IMR-90 (cell line): Measurements from ENCODE around the gene EVI5. TPM values are rescaled to one million over a fixed set of nuclear protein-coding genes. Genes with fewer than 3 reads are reported as not detected.

ENCODE experiments used
- ATAC-seq: fragments of 200-7000 bp; cut with Tn5 transposase; 2 replicates; pipeline ENCODE4 v1.9.1; 2020; ENCODE audit warnings: low read depth, mild to moderate bottlenecking, moderate library complexity
- BruUV-seq: library from RNA; stranded (reverse); fragments of 400-500 nt; replicated peaks from 2 replicates; lab custom pipeline; 2021; lab: Mats Ljungman, UMichigan
- CTCF ChIA-PET: fragments of 300-600 bp; formaldehyde crosslinking; extraction: SDS; loops from one replicate; lab custom pipeline; 2021; ENCODE audit warnings: antibody characterized with exemption; lab: Yijun Ruan, JAX
- POLR2A ChIA-PET: fragments of 300-600 bp; sonication (Branson Sonifier 250); formaldehyde crosslinking; loops from one replicate; lab custom pipeline; 2022; ENCODE audit warnings: antibody characterized with exemption; ENCODE audit not compliant: unreplicated experiment; lab: Charles Lee
- DNase-seq: peaks from one replicate; pipeline ENCODE4 v3.0.0; 2013
- H2AFZ ChIP-seq: replicated peaks from 2 replicates; pipeline ENCODE3; 2013; ENCODE audit warnings: low read length, mild to moderate bottlenecking; ENCODE audit not compliant: poor library complexity
- H2AK5ac ChIP-seq: 2 replicates; pipeline ENCODE4 v1.6.1; 2013; ENCODE audit warnings: low read depth, low read length, inconsistent platforms
- H2AK9ac ChIP-seq: replicated peaks from 2 replicates; pipeline ENCODE3; 2013; ENCODE audit warnings: mild to moderate bottlenecking, low read depth, low read length, moderate library complexity; ENCODE audit not compliant: poor library complexity
- H2BK120ac ChIP-seq: 2 replicates; pipeline ENCODE4 v1.6.1; 2013; ENCODE audit warnings: low read depth, low read length, inconsistent platforms
- H2BK15ac ChIP-seq: 3 replicates; pipeline ENCODE4 v1.6.1; 2013; ENCODE audit warnings: low read depth, low read length, inconsistent platforms
- H2BK20ac ChIP-seq: 2 replicates; pipeline ENCODE4 v1.6.1; 2013; ENCODE audit warnings: low read depth, mild to moderate bottlenecking, inconsistent platforms, low read length, moderate library complexity
- H2BK5ac ChIP-seq: 2 replicates; pipeline ENCODE4 v1.6.1; 2013; ENCODE audit warnings: mild to moderate bottlenecking, low read depth, low read length, inconsistent platforms; ENCODE audit not compliant: poor library complexity, severe bottlenecking
- H3K14ac ChIP-seq: replicated peaks from 2 replicates; pipeline ENCODE4 v1.6.1; 2013; ENCODE audit warnings: low read depth, low read length, inconsistent platforms
- H3K18ac ChIP-seq: 2 replicates; pipeline ENCODE4 v1.6.1; 2013; ENCODE audit warnings: low read depth, low read length, control low read depth
- H3K23ac ChIP-seq: 2 replicates; pipeline ENCODE4 v1.6.1; 2013; ENCODE audit warnings: low read depth, low read length, inconsistent platforms
- H3K27ac ChIP-seq: 2 replicates; pipeline ENCODE4 v1.5.1; 2013; ENCODE audit warnings: mild to moderate bottlenecking, control low read depth, low read length; ENCODE audit not compliant: insufficient read depth
- H3K27me3 ChIP-seq: 2 replicates; pipeline ENCODE4 v1.6.1; 2013; ENCODE audit warnings: low read length; ENCODE audit not compliant: control insufficient read depth, insufficient read depth
- H3K36me3 ChIP-seq: 2 replicates; pipeline ENCODE4 v1.6.1; 2013; ENCODE audit warnings: low read length, mixed read lengths; ENCODE audit not compliant: control insufficient read depth, insufficient read depth
- H3K4ac ChIP-seq: 2 replicates; pipeline ENCODE4 v1.6.1; 2013; ENCODE audit warnings: low read depth, low read length, inconsistent platforms
- H3K4me1 ChIP-seq: 2 replicates; pipeline ENCODE4 v1.6.1; 2013; ENCODE audit warnings: low read length, mixed read lengths; ENCODE audit not compliant: control insufficient read depth, insufficient read depth
- H3K4me2 ChIP-seq: 2 replicates; pipeline ENCODE4 v1.6.1; 2013; ENCODE audit warnings: low read depth, mild to moderate bottlenecking, control low read depth, low read length, moderate library complexity
- H3K4me3 ChIP-seq: 2 replicates; pipeline ENCODE4 v1.5.1; 2013; ENCODE audit warnings: low read depth, mild to moderate bottlenecking, control low read depth, low read length, moderate library complexity; ENCODE audit not compliant: insufficient read depth
- H3K56ac ChIP-seq: 2 replicates; pipeline ENCODE4 v1.6.1; 2013; ENCODE audit warnings: low read length, inconsistent platforms; ENCODE audit not compliant: insufficient read depth; ENCODE audit errors: extremely low read depth
- H3K79me1 ChIP-seq, 2 experiments: 2 replicates each; pipeline ENCODE4 v1.6.1; 2013; ENCODE audit warnings: low read length in 2 of 2, inconsistent platforms in 1 of 2, low read depth in 1 of 2
- H3K9ac ChIP-seq: 2 replicates; pipeline ENCODE4 v1.6.1; 2013; ENCODE audit warnings: low read depth, low read length, control low read depth
- H3K9me1 ChIP-seq: 2 replicates; pipeline ENCODE4 v1.6.1; 2013; ENCODE audit warnings: low read length, inconsistent platforms; ENCODE audit not compliant: insufficient read depth
- H3K9me3 ChIP-seq: 2 replicates; pipeline ENCODE4 v1.6.1; 2013; ENCODE audit warnings: low read length; ENCODE audit not compliant: control insufficient read depth, insufficient read depth
- H4K20me1 ChIP-seq: 2 replicates; pipeline ENCODE4 v1.6.1; 2013; ENCODE audit warnings: low read length, inconsistent platforms; ENCODE audit not compliant: insufficient read depth
- H4K5ac ChIP-seq: 2 replicates; pipeline ENCODE4 v1.6.1; 2013; ENCODE audit warnings: mild to moderate bottlenecking, low read depth, low read length, control low read depth
- H4K8ac ChIP-seq, 2 experiments: 2 replicates each; pipeline ENCODE4 v1.6.1; 2013; ENCODE audit warnings: low read depth in 2 of 2, low read length in 2 of 2, control low read depth in 1 of 2, inconsistent platforms in 1 of 2
- H4K91ac ChIP-seq: 2 replicates; pipeline ENCODE4 v1.6.1; 2013; ENCODE audit warnings: low read depth, low read length, inconsistent platforms; ENCODE audit not compliant: insufficient read depth
- BHLHE40 ChIP-seq: fragments of 150-350 bp; IDR thresholded peaks from 2 replicates; pipeline ENCODE4 v1.6.1; 2016; ENCODE audit warnings: mild to moderate bottlenecking, low read depth, low read length
- CEBPB ChIP-seq: IDR thresholded peaks from 2 replicates; pipeline ENCODE4 v1.6.1; 2012; ENCODE audit warnings: low read depth, low read length, improper control_type of control experiment
- CHD1 ChIP-seq: IDR thresholded peaks from 2 replicates; pipeline ENCODE4 v1.6.1; 2012; ENCODE audit warnings: low read depth, low read length, improper control_type of control experiment
- FOS ChIP-seq: fragments of 150-350 bp; IDR thresholded peaks from 2 replicates; pipeline ENCODE4 v1.6.1; 2016; ENCODE audit warnings: low read depth, low read length
- MAFK ChIP-seq: IDR thresholded peaks from 2 replicates; pipeline ENCODE4 v1.6.1; 2012; ENCODE audit warnings: low read depth, low read length, improper control_type of control experiment
- MAZ ChIP-seq: IDR thresholded peaks from 2 replicates; pipeline ENCODE4 v1.6.1; 2012; ENCODE audit warnings: low read depth, mild to moderate bottlenecking, low read length, improper control_type of control experiment, moderate library complexity, borderline replicate concordance
- MXI1 ChIP-seq: IDR thresholded peaks from 2 replicates; pipeline ENCODE4 v1.6.1; 2012; ENCODE audit warnings: low read depth, mild to moderate bottlenecking, low read length, moderate library complexity, borderline replicate concordance
- NFE2L2 ChIP-seq: fragments of 150-350 bp; IDR thresholded peaks from 2 replicates; pipeline ENCODE4 v1.6.1; 2016; ENCODE audit warnings: low read depth, mild to moderate bottlenecking, low read length
- RAD21 ChIP-seq: IDR thresholded peaks from 2 replicates; pipeline ENCODE4 v1.6.1; 2012; ENCODE audit warnings: low read length, improper control_type of control experiment
- RFX5 ChIP-seq: IDR thresholded peaks from 2 replicates; pipeline ENCODE4 v1.8.0; 2012; ENCODE audit warnings: low read depth, mild to moderate bottlenecking, low read length, moderate library complexity
- WGBS, 2 experiments: methylation state at CpG; one replicate each; pipeline versions ENCODE4 v1.1.5 to v1.1.7; 2013; ENCODE audit warnings: missing lambda C conversion rate in 2 of 2; ENCODE audit not compliant: insufficient read length in 1 of 2; ENCODE audit errors: extremely low coverage in 2 of 2; 5-methylcytosine and 5-hydroxymethylcytosine counted together
- dilution Hi-C: fragments of 300-500 bp; cut with HindIII; formaldehyde crosslinking; loops from one replicate; pipeline ENCODE4 v1.14.3; 2018; ENCODE audit warnings: low sequenced_read_pairs; ENCODE audit not compliant: unreplicated experiment
- in situ Hi-C: fragments of 300-500 bp; cut with MboI; formaldehyde crosslinking; loops from 3 replicates; pipeline ENCODE4 v1.14.3; 2019; ENCODE audit warnings: low sequenced_read_pairs, inconsistent platforms, mixed read lengths
- intact Hi-C: fragments of 100-400 bp; cut with micrococcal nuclease; formaldehyde crosslinking; loops from 2 replicates; pipeline ENCODE4 v1.10.0; 2022
- polyA plus RNA-seq, 3 experiments: library from polyadenylated mRNA; depleted of rRNA; stranded (reverse); fragments of >200 nt; gene quantifications; 2 replicates each; pipeline ENCODE4 v1.2.3, GENCODE V29; 2012; ENCODE audit warnings: low replicate concordance in 1 of 3
- total RNA-seq: library from RNA; depleted of rRNA; stranded (reverse); fragments of >200 nt; gene quantifications from 2 replicates; pipeline ENCODE4 v1.2.3, GENCODE V29; 2012
- TF ChIP-seq, protein P1 (sequence below): conservative IDR thresholded peaks from 2 replicates; pipeline ENCODE4 v1.5.1; 2012; ENCODE audit warnings: mild to moderate bottlenecking, low read depth, low read length, improper control_type of control experiment
- TF ChIP-seq, protein P2 (sequence below): fragments of 150-350 bp; IDR thresholded peaks from 2 replicates; pipeline ENCODE4 v1.6.1; 2017; ENCODE audit warnings: mild to moderate bottlenecking, antibody characterized with exemption, low read length, low read depth

EVI5 gene
- total and polyA plus RNA-seq, 2 of the 4 experiments (the other 2 are of a cell fraction), result 13.9 to 26.9 TPM

DNA sequence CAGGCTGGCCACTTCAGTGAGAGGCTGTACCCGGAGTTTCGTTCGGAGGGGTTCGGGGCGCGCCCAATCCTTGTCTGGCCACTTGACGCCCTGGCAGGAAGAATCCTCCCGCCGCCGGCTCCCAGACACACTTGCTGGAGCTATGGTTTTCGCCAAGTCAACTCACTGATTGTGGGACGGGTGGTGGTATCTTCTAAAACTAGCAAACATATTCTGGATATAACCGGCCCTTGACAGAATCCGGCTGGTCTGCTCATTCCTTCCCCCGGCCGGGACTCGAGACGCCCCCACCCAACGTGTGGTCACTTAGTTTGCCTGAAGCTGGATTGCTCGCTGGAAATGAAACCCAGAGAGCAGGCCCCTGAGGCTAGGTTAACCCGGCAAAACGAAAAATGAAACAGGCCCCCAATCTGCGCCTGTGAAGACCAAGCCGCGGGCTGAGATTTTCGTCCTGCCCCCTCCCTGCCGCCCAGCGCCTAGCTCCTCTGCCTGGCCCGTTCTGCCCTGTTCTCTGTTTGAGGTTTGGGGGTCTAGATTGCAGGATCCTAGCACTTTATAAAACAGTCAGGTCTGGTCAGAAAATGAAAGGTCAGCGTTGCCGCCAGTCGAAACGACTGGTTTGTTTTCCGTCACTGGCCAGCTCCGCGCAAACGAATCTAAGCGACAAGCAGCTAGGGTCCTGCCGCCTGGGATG lies 302.8 kb downstream of the EVI5 start:
- Histone ChIP-seq H3K4me3 (no peak overlapping the region), H3K9ac (no peak overlapping the region), H4K91ac (no peak overlapping the region), H3K18ac (no peak overlapping the region), H2BK20ac (no peak overlapping the region), H3K14ac (no peak overlapping the region), H2BK120ac (no peak overlapping the region), H3K23ac (peak overlapping the region; percentile 56; the same call in 1 of the 2 replicates), H3K36me3 (no peaks in the 10 kb centered on the region), H2BK5ac (no peak overlapping the region), H3K56ac (no peak overlapping the region), H4K5ac (no peak overlapping the region), H3K4me2 (peak overlapping the region; percentile 28; the same call in 1 of the 2 replicates), H3K27me3 (peaks cover 95% of the 10 kb centered on the region), H3K4me1 (peaks cover 8% of the 10 kb centered on the region), H2AK5ac (no peak overlapping the region), H2AK9ac (peak overlapping the region; percentile 5), H3K9me3 (peaks cover 13% of the 10 kb centered on the region; the same call in 1 of the 2 replicates), H3K79me1 (no peaks in the 10 kb centered on the region), H3K9me1 (no peaks in the 10 kb centered on the region), H2BK15ac (no peak overlapping the region), H4K20me1 (peaks cover 17% of the 10 kb centered on the region), H3K4ac (no peak overlapping the region), H3K27ac (no peak overlapping the region), H4K8ac (no peak overlapping the region), H2AFZ (peak overlapping the region; percentile 79)
- in situ Hi-C loops, result no loop called here
- ChIA-PET CTCF (no interaction called here), POLR2A (no interaction called here)
- 4% methylated on average over 15 of the region's 39 CpGs; no CpG with 5 or more reads in 1 of the 2 experiments for WGBS, 2 experiments
- dilution Hi-C loops, result no loop called here
- no TSS peak for BruUV-seq
- intact Hi-C loops, result loop anchor here (10.0 kb wide), 1 partner anchor 353 kb away; the partner anchor contains the start of gene RPL5
- DNase-seq (no peak), ATAC-seq (no peak)
- TF ChIP-seq RFX5, result no peak
- TF ChIP-seq BHLHE40, result no peak
- TF ChIP-seq NFE2L2, result no peak
- TF ChIP-seq, protein P1, sequence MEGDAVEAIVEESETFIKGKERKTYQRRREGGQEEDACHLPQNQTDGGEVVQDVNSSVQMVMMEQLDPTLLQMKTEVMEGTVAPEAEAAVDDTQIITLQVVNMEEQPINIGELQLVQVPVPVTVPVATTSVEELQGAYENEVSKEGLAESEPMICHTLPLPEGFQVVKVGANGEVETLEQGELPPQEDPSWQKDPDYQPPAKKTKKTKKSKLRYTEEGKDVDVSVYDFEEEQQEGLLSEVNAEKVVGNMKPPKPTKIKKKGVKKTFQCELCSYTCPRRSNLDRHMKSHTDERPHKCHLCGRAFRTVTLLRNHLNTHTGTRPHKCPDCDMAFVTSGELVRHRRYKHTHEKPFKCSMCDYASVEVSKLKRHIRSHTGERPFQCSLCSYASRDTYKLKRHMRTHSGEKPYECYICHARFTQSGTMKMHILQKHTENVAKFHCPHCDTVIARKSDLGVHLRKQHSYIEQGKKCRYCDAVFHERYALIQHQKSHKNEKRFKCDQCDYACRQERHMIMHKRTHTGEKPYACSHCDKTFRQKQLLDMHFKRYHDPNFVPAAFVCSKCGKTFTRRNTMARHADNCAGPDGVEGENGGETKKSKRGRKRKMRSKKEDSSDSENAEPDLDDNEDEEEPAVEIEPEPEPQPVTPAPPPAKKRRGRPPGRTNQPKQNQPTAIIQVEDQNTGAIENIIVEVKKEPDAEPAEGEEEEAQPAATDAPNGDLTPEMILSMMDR, result no peak
- no peak for TF ChIP-seq MAFK
- TF ChIP-seq RAD21, result no peak
- no peak for TF ChIP-seq MAZ
- TF ChIP-seq CHD1, result no peak
- no peak for TF ChIP-seq FOS
- no peak for TF ChIP-seq CEBPB
- TF ChIP-seq, protein P2, sequence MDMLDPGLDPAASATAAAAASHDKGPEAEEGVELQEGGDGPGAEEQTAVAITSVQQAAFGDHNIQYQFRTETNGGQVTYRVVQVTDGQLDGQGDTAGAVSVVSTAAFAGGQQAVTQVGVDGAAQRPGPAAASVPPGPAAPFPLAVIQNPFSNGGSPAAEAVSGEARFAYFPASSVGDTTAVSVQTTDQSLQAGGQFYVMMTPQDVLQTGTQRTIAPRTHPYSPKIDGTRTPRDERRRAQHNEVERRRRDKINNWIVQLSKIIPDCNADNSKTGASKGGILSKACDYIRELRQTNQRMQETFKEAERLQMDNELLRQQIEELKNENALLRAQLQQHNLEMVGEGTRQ, result no peak
- no peak for TF ChIP-seq MXI1
